ENCODE data around the gene KRT23. TPM values are rescaled to one million over a fixed set of nuclear protein-coding genes. Genes with fewer than 3 reads are reported as not detected.

Gene KRT23
- not detected for polyA plus RNA-seq

- H3K27me3 Mint-ChIP-seq (ENCODE audit: low read depth in 3 of 3), result peaks cover 3 to 15% (median 11%) of the 10 kb centered on the region in 3 donors
- H3K9me3 Mint-ChIP-seq, result no peaks in the 10 kb centered on the region
- H3K4me1 Mint-ChIP-seq, result no peaks in the 10 kb centered on the region
- no peak for DNase-seq
- H3K27ac Mint-ChIP-seq, result no peak within 1 kb of the TSS
- no peak within 1 kb of the TSS for H3K4me3 Mint-ChIP-seq
- no peaks in the 10 kb centered on the region for H3K36me3 Mint-ChIP-seq
These were observed at the start of gene KRT23 for GRCh38 chr17:40937384-40937819. Gene KRT23, minus strand, starts transcription at chr17:40937646. Its CDS starts 1,043 bp downstream, at chr17:40936603.

GRCh38 chr17:40986920-40987319 is 49.5 kb upstream of the KRT23 start:
- Mint-ChIP-seq H3K9me3 (no peaks in the 10 kb centered on the region), H3K4me3 (no peak overlapping the region), H3K4me1 (no peaks in the 10 kb centered on the region), H3K27ac (no peak overlapping the region), H3K36me3 (no peaks in the 10 kb centered on the region), H3K27me3 (ENCODE audit: low read depth in 3 of 3) (peaks cover 0 to 2% (median 2%) of the 10 kb centered on the region in 3 donors)
- no peak for DNase-seq

GRCh38 chr17:40984226-40984625 is 46.8 kb upstream of the KRT23 start, which contains the start of gene KRT40:
Gene KRT40, minus strand, starts transcription at chr17:40984326. Its CDS starts 53 bp downstream, at chr17:40984273.
- Mint-ChIP-seq H3K27me3 (ENCODE audit: low read depth in 3 of 3) (peaks cover 0 to 4% (median 4%) of the 10 kb centered on the region in 3 donors), H3K4me1 (no peaks in the 10 kb centered on the region), H3K27ac (no peak within 1 kb of the TSS), H3K36me3 (no peaks in the 10 kb centered on the region), H3K4me3 (no peak within 1 kb of the TSS), H3K9me3 (no peaks in the 10 kb centered on the region)
- DNase-seq, result no peak

- Mint-ChIP-seq H3K9me3 (no peaks in the 10 kb centered on the region), H3K27me3 (ENCODE audit: low read depth in 3 of 3) (peaks cover 0 to 10% (median 2%) of the 10 kb centered on the region in 3 donors), H3K4me3 (no peak overlapping the region), H3K4me1 (no peaks in the 10 kb centered on the region), H3K27ac (no peak overlapping the region), H3K36me3 (no peaks in the 10 kb centered on the region)
- DNase-seq, result no peak
These were observed 43.7 kb upstream of the KRT23 start for GRCh38 chr17:40981115-40981514.

- Mint-ChIP-seq H3K27ac (no peak overlapping the region), H3K4me3 (no peak overlapping the region), H3K27me3 (ENCODE audit: low read depth in 3 of 3) (peaks cover 0 to 10% (median 7%) of the 10 kb centered on the region in 3 donors), H3K36me3 (no peaks in the 10 kb centered on the region), H3K4me1 (no peaks in the 10 kb centered on the region), H3K9me3 (no peaks in the 10 kb centered on the region)
- DNase-seq, result no peak
These were observed 43.1 kb upstream of the KRT23 start for GRCh38 chr17:40980596-40980995.

- Mint-ChIP-seq H3K36me3 (no peaks in the 10 kb centered on the region), H3K27ac (no peak overlapping the region), H3K4me3 (no peak overlapping the region), H3K9me3 (no peaks in the 10 kb centered on the region), H3K4me1 (no peaks in the 10 kb centered on the region), H3K27me3 (ENCODE audit: low read depth in 3 of 3) (peaks cover 4 to 14% (median 8%) of the 10 kb centered on the region in 3 donors)
- DNase-seq, result no peak
These were observed 42.7 kb upstream of the KRT23 start for GRCh38 chr17:40980117-40980516.

- Mint-ChIP-seq H3K27ac (no peak overlapping the region), H3K4me1 (no peaks in the 10 kb centered on the region), H3K4me3 (no peak overlapping the region), H3K27me3 (ENCODE audit: low read depth in 3 of 3) (peaks cover 5 to 16% (median 9%) of the 10 kb centered on the region in 3 donors), H3K9me3 (no peaks in the 10 kb centered on the region), H3K36me3 (no peaks in the 10 kb centered on the region)
- DNase-seq, result no peak
These were observed 41.2 kb upstream of the KRT23 start for GRCh38 chr17:40978575-40979151.

- H3K27ac Mint-ChIP-seq, result no peak overlapping the region
- peaks cover 5 to 13% (median 12%) of the 10 kb centered on the region in 3 donors for H3K27me3 Mint-ChIP-seq (ENCODE audit: low read depth in 3 of 3)
- no peaks in the 10 kb centered on the region for H3K4me1 Mint-ChIP-seq
- DNase-seq, result no peak
- no peaks in the 10 kb centered on the region for H3K36me3 Mint-ChIP-seq
- H3K9me3 Mint-ChIP-seq, result peaks cover 0 to 2% (median 0%) of the 10 kb centered on the region in 6 donors
- no peak overlapping the region for H3K4me3 Mint-ChIP-seq
These were observed 38.1 kb upstream of the KRT23 start for GRCh38 chr17:40975516-40975915.

GRCh38 chr17:40974366-40974765 is 36.9 kb upstream of the KRT23 start:
- peaks cover 0 to 2% (median 0%) of the 10 kb centered on the region in 6 donors for H3K9me3 Mint-ChIP-seq
- H3K4me1 Mint-ChIP-seq, result no peaks in the 10 kb centered on the region
- H3K27me3 Mint-ChIP-seq (ENCODE audit: low read depth in 3 of 3), result peaks cover 5 to 17% (median 15%) of the 10 kb centered on the region in 3 donors
- H3K27ac Mint-ChIP-seq, result no peak overlapping the region
- DNase-seq, result no peak
- H3K36me3 Mint-ChIP-seq, result no peaks in the 10 kb centered on the region
- no peak overlapping the region for H3K4me3 Mint-ChIP-seq

GRCh38 chr17:40967582-40967981 is 30.1 kb upstream of the KRT23 start:
- no peak for DNase-seq
- H3K36me3 Mint-ChIP-seq, result no peaks in the 10 kb centered on the region
- peaks cover 4 to 15% (median 6%) of the 10 kb centered on the region in 3 donors for H3K27me3 Mint-ChIP-seq (ENCODE audit: low read depth in 3 of 3)
- no peaks in the 10 kb centered on the region for H3K4me1 Mint-ChIP-seq
- H3K4me3 Mint-ChIP-seq, result no peak overlapping the region
- no peak overlapping the region for H3K27ac Mint-ChIP-seq
- peaks cover 0 to 3% (median 0%) of the 10 kb centered on the region in 6 donors for H3K9me3 Mint-ChIP-seq

GRCh38 chr17:40966848-40967247 is 29.4 kb upstream of the KRT23 start, which contains the start of gene KRT39:
Gene KRT39, minus strand, starts transcription at chr17:40966948. Its CDS starts 92 bp downstream, at chr17:40966856.
- H3K4me3 Mint-ChIP-seq, result no peak within 1 kb of the TSS
- no peaks in the 10 kb centered on the region for H3K4me1 Mint-ChIP-seq
- H3K9me3 Mint-ChIP-seq, result peaks cover 0 to 2% (median 0%) of the 10 kb centered on the region in 6 donors
- no peak within 1 kb of the TSS for H3K27ac Mint-ChIP-seq
- no peak for DNase-seq
- peaks cover 4 to 15% (median 4%) of the 10 kb centered on the region in 3 donors for H3K27me3 Mint-ChIP-seq (ENCODE audit: low read depth in 3 of 3)
- no peaks in the 10 kb centered on the region for H3K36me3 Mint-ChIP-seq

- H3K4me3 Mint-ChIP-seq, result no peak overlapping the region
- peak in 1 of 3 donors; percentile 14 for DNase-seq
- peak overlapping the region in 1 of 6 donors; percentile 23 for H3K27ac Mint-ChIP-seq
- H3K9me3 Mint-ChIP-seq, result peaks cover 0 to 1% (median 0%) of the 10 kb centered on the region in 6 donors
- peaks cover 2 to 12% (median 4%) of the 10 kb centered on the region in 3 donors for H3K27me3 Mint-ChIP-seq (ENCODE audit: low read depth in 3 of 3)
- H3K36me3 Mint-ChIP-seq, result no peaks in the 10 kb centered on the region
- H3K4me1 Mint-ChIP-seq, result no peaks in the 10 kb centered on the region
These were observed 26.4 kb upstream of the KRT23 start for GRCh38 chr17:40963838-40964237.

GRCh38 chr17:40962059-40962561 is 24.7 kb upstream of the KRT23 start:
- no peak overlapping the region for H3K27ac Mint-ChIP-seq
- H3K4me3 Mint-ChIP-seq, result no peak overlapping the region
- H3K9me3 Mint-ChIP-seq, result no peaks in the 10 kb centered on the region
- no peak for DNase-seq
- H3K27me3 Mint-ChIP-seq (ENCODE audit: low read depth in 3 of 3), result peaks cover 2 to 7% (median 4%) of the 10 kb centered on the region in 3 donors
- H3K4me1 Mint-ChIP-seq, result no peaks in the 10 kb centered on the region
- H3K36me3 Mint-ChIP-seq, result no peaks in the 10 kb centered on the region

GRCh38 chr17:40961591-40961990 is 24.1 kb upstream of the KRT23 start:
- Mint-ChIP-seq H3K27ac (no peak overlapping the region), H3K9me3 (no peaks in the 10 kb centered on the region), H3K27me3 (ENCODE audit: low read depth in 3 of 3) (peaks cover 2 to 7% (median 4%) of the 10 kb centered on the region in 3 donors), H3K4me3 (no peak overlapping the region), H3K4me1 (no peaks in the 10 kb centered on the region), H3K36me3 (no peaks in the 10 kb centered on the region)
- DNase-seq, result no peak

Data from immature natural killer cell (primary cell).